ENCODE results near the gene IGF2R.

IGF2R gene

DNA sequence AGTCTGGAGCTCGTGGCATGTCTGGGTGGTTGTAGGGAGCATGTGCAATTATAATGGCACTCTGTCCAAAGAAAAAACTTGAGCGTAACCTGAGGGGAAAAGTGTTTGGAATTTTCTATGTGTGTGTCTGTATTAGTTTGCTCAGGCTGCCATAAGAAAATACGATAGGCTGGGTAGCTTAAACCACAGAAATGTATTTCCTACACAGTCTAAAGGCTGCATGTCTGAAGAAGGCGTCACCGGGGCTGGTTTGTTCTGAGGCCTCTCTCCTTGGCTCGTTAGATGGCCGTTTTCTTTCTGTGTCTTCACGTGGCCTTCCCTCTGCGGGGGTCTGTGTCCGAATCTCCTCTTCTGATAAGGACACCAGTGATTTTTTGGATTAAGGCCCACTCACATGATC lies 59.0 kb downstream of the IGF2R start:
- TF ChIP-seq GATA1 (IDR thresholded peaks at IDR 0.05; ENCODE audit: low read depth, low read length) (no peak), POLR2A (IDR thresholded peaks at IDR 0.05; ENCODE audit: low read length) (no peak)
- no peak for DNase-seq

GRCh38 chr6:160028487-160029275 lies 59.8 kb downstream of the IGF2R start:
- no peak for DNase-seq
- TF ChIP-seq GATA1 (IDR thresholded peaks at IDR 0.05; ENCODE audit: low read depth, low read length) (no peak), POLR2A (IDR thresholded peaks at IDR 0.05; ENCODE audit: low read length) (no peak)

- no peak for DNase-seq
- TF ChIP-seq GATA1 (IDR thresholded peaks at IDR 0.05; ENCODE audit: low read depth, low read length) (no peak), POLR2A (IDR thresholded peaks at IDR 0.05; ENCODE audit: low read length) (no peak)
Observed at GRCh38 chr6:160029525-160029924, 60.6 kb downstream of the IGF2R start.

DNA sequence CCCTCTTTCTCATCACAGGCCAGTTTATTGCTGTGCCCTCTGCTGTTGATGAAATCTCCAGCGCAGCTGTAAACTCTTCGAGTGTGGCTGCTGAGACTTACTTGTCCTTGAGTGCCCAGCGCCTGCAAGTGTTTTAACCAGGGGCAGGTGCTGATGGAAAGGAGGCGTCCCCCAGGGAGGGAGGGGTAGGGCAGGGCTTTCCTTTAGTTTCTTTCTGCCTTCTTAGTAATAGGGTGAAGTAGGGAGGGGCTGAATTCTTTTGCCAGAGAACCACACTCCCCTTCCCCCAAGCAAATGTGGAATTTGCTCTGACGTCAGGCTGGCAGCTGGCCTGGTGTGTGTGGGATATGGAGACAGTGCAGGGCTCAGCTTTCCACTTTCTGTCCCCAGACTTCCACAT lies 61.2 kb downstream of the IGF2R start:
- no peak for DNase-seq
- no peak for TF ChIP-seq POLR2A (IDR thresholded peaks at IDR 0.05; ENCODE audit: low read length)
- no peak for TF ChIP-seq GATA1 (IDR thresholded peaks at IDR 0.05; ENCODE audit: low read depth, low read length)

GRCh38 chr6:160031442-160031841 lies 62.6 kb downstream of the IGF2R start:
- DNase-seq = no peak
- no peak for TF ChIP-seq POLR2A (IDR thresholded peaks at IDR 0.05; ENCODE audit: low read length)
- no peak for TF ChIP-seq GATA1 (IDR thresholded peaks at IDR 0.05; ENCODE audit: low read depth, low read length)

GRCh38 chr6:160031871-160032270 lies 63.0 kb downstream of the IGF2R start:
- no peak for DNase-seq
- TF ChIP-seq GATA1 (IDR thresholded peaks at IDR 0.05; ENCODE audit: low read depth, low read length) (no peak), POLR2A (IDR thresholded peaks at IDR 0.05; ENCODE audit: low read length) (no peak)

GRCh38 chr6:160032538-160032937 lies 63.7 kb downstream of the IGF2R start:
- no peak for TF ChIP-seq POLR2A (IDR thresholded peaks at IDR 0.05; ENCODE audit: low read length)
- no peak for TF ChIP-seq GATA1 (IDR thresholded peaks at IDR 0.05; ENCODE audit: low read depth, low read length)

DNA sequence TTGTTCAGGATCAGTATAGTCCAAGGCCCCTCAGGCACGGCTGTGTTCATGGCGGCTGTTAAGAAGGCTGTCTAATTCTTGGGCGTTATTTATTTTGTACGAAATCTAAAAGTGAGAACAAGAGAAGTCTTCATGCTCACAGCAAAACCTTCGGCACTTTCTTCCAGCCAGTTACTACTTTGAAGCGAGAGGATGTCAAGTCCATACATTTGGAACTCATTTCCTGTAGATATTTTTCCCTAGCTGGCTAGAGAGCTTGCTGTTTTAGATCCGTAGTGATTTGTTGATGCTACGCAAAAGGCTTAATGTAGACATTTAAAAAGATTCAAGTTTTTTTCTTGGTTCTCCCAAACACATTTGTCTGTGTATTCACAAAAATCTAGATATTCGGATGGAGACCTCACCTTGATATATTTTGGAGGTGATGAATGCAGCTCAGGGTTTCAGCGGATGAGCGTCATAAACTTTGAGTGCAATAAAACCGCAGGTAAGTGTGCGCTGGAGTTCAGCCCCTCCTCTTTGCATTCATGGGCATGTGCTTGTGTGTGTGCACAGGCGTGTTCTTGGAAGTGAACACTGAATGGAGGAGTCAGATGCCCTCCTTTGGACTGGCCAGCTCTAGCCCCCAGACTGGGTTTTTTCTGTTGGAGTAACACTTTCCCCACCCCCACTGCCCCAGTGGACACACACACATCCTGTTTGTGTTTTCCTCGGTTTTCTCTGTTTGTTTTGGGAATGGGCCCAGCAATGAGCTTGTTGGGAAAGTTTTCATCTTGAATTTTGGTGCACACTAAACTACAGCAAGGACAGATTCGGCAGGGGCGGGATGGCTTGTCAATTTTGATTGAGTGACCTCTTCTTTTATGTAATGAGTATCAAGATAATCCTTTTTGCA lies 65.4 kb downstream of the IGF2R start:
- TF ChIP-seq GATA1 (IDR thresholded peaks at IDR 0.05; ENCODE audit: low read depth, low read length) = no peak
- TF ChIP-seq POLR2A (IDR thresholded peaks at IDR 0.05; ENCODE audit: low read length) = no peak
- DNase-seq = no peak

More at GRCh38 chr6:160032538-160032937, 63.7 kb downstream of the IGF2R start:
- DNase-seq = no peak

DNA sequence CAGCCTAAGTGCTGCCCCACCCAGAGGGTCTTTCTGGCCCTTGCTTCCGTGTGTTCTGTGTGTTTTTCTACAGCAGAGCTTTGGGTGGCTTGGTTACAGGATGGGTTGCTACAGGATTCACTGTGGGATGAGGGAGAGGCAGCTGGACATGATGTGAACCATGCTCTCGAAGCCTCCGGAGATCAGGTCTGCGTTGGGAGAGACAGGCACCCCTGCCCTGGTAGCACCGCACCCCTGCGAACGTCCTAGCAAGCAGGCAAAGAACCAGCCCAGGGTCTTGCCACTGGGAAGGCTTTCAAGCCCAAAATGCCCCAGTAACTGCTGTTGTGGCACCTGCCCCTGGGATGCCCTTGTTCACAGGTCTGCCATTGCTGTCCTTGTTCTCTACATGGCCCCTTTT lies 66.4 kb downstream of the IGF2R start:
- DNase-seq = no peak
- TF ChIP-seq GATA1 (IDR thresholded peaks at IDR 0.05; ENCODE audit: low read depth, low read length) = no peak
- no peak for TF ChIP-seq POLR2A (IDR thresholded peaks at IDR 0.05; ENCODE audit: low read length)

- no peak for TF ChIP-seq POLR2A (IDR thresholded peaks at IDR 0.05; ENCODE audit: low read length)
- TF ChIP-seq GATA1 (IDR thresholded peaks at IDR 0.05; ENCODE audit: low read depth, low read length) = no peak
- DNase-seq = no peak
Observed at GRCh38 chr6:160035693-160036330, 66.9 kb downstream of the IGF2R start.

GRCh38 chr6:160036331-160036695 lies 67.4 kb downstream of the IGF2R start:
- no peak for DNase-seq
- TF ChIP-seq GATA1 (IDR thresholded peaks at IDR 0.05; ENCODE audit: low read depth, low read length) (no peak), POLR2A (IDR thresholded peaks at IDR 0.05; ENCODE audit: low read length) (no peak)

DNA sequence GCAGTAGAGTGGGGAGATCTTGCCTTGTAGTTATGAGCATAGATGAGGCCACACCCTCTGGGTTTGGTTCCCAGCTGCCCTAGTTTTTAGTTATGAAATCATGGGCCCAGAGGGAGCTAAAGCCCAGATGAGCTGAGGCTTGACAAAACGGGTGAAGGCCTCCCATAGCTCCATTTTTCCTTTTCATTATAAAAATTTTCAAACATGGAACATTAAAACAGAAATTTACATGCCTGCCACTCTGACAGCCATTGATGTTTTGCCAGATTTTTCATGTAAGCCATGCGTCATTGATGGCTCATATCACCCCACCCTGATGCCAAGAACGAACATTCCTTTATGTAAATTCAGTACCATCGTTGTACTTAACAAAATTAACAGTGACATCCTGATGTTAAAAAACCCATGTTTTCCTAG lies 67.9 kb downstream of the IGF2R start:
- DNase-seq = peak in 1 of 2 experiments; percentile 8
- TF ChIP-seq POLR2A (IDR thresholded peaks at IDR 0.05; ENCODE audit: low read length) (no peak), GATA1 (IDR thresholded peaks at IDR 0.05; ENCODE audit: low read depth, low read length) (no peak)

- DNase-seq = no peak
- TF ChIP-seq GATA1 (IDR thresholded peaks at IDR 0.05; ENCODE audit: low read depth, low read length) (no peak), POLR2A (IDR thresholded peaks at IDR 0.05; ENCODE audit: low read length) (no peak)
Observed at GRCh38 chr6:160038479-160038878, 69.6 kb downstream of the IGF2R start.

- no peak for TF ChIP-seq POLR2A (IDR thresholded peaks at IDR 0.05; ENCODE audit: low read length)
- TF ChIP-seq GATA1 (IDR thresholded peaks at IDR 0.05; ENCODE audit: low read depth, low read length) = no peak
- no peak for DNase-seq
Observed at GRCh38 chr6:160039441-160039840, 70.6 kb downstream of the IGF2R start.
